Inflammatory macrophage treated with lipopolysaccharide for 4 hours (primary cell): ENCODE results near the gene SMIM21.

Source experiments
- DNase-seq: peaks from one replicate; pipeline ENCODE4 v3.0.0-alpha.2; 2020

Gene SMIM21

DNA sequence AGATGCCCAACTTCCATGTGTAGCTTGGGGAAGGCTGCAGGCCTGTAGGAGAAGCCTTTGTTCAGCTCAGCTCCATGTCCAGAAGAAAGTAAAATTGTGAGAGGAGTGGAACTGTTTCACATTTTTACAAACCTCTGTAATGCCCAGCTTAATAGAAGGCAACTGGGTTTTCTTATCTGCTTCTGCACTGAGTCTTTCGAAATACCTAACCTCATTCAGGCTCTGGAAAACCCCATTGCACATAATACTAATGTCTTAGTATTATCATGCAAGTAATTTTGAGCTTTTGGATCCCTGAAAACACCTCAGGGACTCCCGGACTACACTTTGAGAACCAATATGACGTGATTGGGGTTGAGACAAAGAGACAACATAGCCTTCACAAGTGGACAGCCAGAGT, 5.8 kb downstream of the SMIM21 start:
- DNase-seq = peak; percentile 4

DNA sequence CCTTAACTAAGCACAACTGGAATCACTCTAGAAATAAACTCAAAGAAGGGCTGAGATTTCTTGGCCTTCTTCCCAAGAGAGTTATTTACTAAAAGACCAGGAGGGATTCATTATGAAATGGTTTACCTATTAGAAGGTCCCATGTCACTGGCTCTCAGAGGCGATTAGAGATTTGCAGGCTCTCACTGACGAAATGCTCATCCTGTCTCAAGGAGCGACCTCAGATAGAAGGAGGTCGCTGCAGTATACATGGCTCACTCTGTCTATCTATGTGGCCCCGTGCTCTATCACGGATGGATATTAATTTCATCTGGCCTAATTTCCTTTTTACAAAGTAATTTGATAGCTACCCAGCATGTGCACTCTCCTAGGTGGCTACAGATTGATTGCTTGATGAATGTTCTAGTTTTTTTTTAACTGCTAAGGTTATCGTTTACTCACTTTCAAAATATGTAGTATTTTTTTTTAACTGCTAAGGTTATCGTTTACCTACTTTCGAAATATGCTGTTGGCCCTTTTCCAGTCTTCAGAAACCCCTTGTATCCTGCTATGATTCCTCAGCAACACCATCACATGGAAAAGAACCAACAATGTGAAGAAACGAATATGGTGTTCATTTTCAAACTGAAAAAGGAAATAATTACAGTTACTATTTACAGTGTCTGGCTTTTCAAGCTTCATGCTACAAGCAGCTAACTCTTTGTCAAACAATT, 9.1 kb downstream of the SMIM21 start:
- DNase-seq = no peak

DNA sequence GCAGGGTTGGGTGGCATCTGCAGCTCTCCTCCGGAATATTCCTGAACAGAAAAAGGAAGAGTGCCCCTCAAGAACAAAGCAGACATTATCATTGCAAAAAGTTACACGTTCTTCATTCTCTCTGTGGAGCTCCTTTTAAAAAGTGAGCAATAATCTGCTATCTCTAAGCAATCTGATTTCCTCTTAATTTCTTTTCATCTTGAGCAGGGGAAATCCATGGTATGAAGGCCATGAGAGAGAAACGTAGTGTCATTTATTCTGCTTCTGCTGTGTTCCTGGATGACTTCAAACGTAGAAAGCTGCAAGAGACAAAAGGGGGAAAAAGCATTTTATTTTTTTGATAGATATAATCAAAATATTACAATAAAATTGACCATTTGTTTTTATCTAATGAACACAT, 16.9 kb downstream of the SMIM21 start:
- no peak for DNase-seq

DNA sequence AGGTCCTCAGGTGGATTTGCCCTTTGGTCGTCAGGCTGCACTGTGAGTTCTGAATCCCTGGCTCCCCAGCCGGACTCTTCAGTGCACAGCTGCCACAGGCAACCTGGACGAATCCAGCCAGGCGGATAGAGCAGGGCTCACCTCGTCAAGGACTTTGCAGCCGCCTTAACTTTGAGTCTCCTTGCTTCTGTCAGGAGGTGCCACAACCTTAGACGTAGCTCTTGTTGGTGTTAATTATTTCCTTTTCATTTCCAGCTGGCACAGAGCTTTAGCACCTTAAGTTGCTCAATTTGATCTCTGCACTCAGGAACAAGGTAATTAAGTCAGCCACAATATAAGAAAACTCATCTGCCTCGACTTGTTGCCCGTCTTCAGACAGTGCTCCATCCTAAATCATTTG, 17.7 kb downstream of the SMIM21 start:
- no peak for DNase-seq

DNA sequence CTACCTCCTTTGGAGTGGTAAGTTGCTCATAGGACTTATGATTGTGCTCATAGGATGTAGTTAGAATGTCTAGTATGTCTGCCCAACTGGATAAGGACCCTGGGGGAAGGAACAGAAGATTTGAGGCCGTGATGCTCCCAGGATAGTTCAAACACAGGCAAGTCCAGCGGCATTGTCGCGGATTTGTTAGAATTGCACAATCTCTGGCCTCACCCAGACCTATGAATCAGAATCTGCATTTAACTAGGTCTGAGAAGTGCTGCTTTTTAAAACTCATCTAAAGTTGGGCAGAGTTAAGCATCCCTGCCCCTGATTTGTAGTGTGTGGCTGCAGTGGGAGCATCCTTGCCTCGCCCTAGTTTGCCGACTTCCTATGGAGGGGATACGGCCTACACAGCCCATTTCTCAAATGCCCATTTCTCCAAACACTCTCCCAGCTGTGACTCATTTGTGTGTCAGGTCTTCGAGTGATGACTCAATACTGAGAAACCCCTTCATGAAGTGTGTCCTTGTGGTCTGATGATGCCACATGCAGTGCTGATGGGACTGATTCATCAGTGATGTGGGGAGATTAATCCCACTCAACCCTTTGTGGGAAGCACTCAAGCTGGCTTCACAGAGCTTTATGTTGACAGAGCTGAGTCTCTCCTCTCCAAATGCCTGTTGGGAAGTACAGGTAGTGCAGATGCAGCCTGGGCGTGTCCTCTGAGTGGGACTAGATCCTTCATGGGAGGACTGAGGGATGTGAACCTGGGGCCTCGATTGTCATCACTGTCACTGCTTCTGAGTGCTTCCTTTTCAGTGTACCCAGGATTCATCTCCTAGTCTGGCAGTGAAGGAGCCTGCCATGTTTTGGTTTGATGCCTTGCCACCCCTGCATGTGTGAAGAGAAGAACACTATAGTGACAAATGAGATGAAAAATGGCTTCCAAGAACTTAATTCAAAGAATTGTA, 18.7 kb downstream of the SMIM21 start:
- peak; percentile 34 for DNase-seq

DNA sequence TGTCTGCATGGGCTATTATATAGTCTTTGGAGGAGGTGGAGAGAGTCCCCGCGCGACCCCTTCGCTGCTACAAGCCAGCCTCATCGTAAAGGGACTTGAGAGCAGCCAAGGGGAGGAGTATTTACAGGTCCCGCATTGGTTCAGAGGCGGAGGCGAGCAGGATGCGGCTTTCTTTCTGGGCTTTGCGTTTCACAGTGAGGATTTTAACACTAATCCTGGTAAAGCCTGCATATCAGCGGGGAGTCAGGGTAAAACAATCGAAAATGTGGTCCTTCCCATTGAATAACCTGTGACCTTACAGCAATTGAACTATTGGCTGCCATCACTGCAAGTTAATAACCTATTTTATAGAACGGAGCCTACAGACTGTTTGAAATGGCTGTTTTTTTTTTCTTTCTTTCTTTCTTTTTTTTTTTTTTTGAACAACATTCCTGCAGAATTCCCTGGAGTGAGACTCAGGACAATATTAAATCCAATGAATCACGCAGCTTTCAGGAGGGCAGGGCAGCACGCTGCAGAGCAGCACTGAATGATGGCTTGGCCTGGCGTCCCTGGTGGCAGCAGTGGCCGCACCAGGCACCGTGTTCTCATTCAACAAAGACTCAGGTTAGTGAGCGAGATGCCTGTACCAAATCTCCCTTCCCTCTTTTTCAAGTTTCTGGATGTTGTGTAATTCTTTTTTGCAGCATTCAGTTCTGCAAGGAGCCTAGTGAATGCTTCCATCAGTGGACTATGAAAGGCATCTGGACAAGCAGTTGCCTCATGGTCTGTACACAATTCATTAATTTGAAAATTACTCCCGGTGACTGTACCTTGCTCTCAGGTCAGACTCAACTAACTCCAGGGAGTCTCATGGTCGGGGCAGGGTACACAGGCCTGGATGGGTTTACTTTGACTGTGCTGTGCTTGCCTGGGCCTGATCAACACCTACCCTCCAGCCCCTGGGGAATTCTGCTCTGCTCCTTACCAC, 19.8 kb downstream of the SMIM21 start:
- DNase-seq = no peak

DNA sequence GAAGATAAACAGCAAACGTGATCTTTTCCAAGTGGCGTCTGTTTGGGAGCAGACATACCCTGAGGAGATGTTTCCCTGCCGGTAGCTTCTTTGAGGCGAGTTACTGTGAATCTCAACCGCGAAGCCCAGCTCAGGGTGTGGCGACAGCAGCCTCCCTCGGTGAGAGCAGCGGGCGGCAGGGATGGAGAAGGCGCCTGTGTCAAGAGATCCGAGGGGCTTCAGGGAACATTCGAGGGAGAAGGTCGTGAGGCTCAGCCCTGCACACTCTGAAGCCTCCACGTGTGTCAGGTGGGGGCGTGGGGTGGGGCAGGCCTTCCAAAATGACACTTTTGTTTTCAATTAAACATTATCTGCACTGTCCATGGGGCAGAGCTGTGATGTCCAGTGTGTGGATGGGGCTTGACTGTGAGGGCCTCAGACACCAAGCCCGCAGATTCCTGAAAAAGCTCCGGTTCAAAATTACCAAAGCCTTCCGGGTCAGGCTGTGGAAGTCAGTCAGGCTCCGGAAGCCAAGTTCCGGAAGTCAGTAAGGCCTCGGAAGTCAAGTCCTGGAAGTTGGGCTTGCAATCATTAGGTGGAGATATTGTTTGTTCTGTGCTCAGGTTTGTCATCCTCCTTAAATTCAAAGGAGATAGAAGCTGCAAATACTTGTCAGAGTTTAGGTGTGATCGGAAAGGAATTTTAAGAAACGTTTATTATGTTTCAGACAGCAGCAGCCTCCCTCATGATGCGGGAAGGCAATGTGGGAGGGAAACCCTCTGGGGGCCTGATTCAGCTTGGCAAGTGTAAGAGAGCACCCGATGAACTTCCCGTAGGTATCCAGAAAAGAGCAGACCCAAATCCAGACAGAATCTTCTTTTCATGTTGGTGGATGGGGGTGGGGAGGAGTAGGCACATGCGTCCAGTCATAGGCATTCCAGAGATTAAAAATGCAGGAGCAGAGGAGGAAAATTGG, 20.7 kb downstream of the SMIM21 start:
- no peak for DNase-seq

DNA sequence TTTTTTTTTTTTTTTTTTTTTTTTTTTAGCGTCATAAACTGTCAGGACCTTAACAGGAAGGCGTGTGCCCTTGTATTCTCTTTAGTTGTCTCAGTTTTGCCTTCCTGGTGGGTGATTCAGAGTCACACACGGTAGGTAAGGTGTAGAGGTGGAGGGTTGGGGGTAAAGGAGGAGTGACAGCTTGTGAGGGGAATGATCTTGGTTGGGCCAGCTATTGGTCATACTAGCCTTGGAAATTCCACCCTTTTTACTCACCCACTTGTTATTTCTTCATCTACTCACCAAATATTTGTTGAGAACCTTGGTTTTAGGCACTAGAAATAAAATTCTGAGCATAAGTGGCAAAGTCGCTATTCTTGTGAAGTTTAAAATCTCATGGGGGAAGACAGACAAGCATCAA, 22.2 kb downstream of the SMIM21 start:
- no peak for DNase-seq

DNA sequence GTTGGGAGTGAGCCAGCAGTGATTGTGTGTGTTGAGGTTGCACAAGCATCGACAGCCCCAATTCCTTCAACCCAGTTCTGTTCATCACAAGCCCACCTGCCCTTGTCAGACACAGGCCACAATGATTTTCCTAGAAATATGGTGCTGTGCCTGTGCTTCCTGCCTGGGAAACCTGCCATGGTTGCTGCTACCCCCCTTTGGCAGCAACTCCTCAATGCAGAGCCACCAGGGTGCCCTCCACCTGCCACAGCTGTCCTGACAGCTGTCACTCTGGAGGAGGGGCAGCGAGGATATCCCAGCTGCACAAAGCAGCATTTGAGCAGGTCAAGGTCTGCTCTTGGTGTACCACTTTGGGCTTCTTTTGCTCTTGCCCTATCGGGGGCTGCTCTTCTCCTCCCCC, 27.1 kb downstream of the SMIM21 start:
- no peak for DNase-seq

DNA sequence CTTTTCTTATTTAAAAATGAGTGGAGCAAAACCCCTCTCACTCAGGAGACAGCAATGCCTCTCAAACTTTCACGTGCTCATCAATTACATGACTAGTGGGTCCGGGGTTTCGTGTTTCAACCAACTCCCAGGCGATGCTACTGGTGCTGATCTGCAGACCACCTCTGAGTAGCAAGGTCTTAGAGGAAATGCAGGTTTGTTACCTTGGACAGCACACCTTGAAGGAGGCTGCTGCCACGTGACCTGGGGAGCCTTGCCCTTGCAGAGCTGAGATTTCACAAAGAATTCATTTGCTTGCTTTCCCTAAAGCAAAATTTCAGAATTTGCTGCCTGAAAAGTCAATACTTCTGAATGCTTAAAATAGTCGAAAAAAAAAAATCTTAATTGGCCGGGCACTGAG, 32.4 kb downstream of the SMIM21 start:
- no peak for DNase-seq

DNA sequence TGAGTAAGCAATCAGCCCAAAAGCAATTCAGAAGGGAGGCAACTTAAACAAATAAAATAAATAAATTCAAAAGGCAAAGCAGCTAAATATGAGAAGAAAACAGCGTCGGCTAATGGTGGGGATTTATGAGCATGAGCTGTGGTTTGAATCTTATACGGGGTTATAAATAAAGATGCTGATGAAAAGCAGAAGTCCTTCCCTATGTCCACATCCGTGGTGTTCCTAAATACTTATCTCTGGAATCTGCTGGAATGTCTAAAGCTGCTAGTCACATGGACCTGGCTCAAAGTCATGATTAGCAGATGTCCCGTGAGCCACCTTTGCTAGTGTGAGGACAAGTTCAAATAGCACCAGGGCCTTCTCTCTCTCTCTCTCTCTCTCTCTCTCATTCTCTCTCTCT, 33.8 kb downstream of the SMIM21 start:
- no peak for DNase-seq

DNA sequence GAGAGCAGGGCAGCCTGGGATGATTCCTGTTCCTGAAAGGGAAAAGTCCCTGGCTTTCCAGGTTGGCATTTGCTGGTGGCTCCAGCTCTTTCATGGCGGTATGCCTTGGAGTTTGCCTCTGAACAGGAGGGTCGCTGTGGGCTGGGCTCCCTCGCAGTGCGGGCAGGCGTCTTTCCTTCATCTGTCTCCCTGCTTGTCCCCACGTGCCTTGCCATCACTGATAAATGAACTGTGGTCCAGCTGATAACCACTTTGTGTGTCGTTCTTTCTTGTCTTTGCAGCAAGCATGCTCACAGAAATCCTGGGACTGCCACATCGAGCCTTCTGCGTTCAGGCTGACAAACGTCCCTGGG, 35.3 kb downstream of the SMIM21 start:
- no peak for DNase-seq

DNA sequence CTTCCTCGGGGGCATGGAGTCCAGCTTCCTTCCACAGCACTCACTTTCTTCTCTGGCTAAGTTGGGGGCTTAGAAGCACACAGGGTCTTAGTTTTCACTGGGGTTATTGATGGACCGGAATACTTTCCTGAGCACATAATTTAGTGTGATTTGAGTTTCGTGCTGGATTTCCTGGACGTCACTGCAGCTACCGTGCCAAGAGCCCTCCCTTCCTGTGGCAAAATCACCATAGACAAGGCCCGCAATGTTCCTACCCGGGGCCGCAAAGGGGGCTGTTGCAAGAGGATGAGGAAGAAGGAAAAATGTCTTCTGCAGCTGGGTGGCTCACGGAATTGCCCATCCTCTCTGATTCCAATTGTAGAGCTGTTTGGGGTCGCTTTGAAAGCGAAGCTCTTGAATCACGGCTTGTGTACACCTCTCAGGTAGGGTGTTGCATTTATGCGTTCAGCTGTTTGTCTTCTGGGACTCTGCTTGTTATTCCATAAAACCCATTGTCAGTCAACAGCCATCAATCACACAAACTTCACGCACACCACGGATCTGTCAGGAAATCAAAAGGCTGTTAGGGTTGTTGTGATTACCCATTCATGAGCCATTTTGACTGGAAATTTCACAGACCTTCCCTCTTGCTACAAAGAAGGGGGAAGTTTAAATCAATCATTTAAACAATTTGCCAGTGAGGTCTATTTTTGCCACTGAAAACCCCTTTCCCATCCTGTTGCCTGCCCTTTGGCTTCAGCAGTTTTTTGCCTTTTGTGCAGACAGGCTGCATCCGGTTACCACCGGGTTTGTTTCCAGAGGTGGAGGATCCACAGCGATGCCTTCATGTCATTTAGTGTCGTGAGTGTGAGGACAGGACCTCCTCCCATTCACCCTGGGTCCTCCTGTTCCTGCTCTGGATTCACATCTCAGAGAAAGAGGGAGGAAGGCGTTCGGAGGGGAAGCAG, 36.0 kb downstream of the SMIM21 start:
- DNase-seq = no peak

DNA sequence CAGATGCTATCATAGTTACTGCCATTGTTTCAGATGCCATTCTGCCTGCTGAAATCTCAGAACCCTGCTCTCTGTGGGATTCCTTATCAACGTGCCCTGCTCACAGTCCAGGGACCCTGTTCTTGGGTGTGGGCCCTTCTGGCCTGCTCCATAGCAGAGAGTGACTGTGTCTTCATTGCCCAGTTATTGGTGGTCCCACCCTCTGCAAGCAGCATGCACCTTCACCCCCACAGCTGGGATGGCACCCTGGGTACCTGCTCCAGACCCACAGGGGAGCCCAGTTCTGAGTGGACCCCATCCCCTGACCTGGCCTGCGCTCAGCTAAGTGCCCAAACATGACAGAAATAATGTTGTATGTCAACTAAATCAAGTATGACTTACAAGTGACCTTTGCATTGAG, 36.6 kb downstream of the SMIM21 start:
- DNase-seq = no peak

DNA sequence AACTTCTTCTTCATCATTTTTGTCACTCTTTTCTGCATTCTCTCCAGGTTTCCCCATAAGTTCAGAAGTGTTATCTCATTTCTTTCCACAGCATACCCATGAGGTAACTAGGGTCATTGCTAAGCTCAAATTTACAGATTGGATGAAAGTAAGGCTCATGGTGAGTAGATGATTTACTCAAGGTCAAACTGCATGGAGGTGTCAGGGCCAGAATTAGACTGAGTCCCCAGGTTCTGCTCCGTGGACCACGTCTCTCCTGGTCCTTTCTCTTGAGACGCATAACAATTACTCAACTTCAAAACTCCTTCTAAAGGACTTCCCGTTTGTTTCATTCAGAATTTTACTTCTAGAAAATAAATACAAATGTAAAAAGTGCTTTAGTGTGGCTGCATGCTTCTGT, 43.4 kb downstream of the SMIM21 start:
- DNase-seq = no peak

DNA sequence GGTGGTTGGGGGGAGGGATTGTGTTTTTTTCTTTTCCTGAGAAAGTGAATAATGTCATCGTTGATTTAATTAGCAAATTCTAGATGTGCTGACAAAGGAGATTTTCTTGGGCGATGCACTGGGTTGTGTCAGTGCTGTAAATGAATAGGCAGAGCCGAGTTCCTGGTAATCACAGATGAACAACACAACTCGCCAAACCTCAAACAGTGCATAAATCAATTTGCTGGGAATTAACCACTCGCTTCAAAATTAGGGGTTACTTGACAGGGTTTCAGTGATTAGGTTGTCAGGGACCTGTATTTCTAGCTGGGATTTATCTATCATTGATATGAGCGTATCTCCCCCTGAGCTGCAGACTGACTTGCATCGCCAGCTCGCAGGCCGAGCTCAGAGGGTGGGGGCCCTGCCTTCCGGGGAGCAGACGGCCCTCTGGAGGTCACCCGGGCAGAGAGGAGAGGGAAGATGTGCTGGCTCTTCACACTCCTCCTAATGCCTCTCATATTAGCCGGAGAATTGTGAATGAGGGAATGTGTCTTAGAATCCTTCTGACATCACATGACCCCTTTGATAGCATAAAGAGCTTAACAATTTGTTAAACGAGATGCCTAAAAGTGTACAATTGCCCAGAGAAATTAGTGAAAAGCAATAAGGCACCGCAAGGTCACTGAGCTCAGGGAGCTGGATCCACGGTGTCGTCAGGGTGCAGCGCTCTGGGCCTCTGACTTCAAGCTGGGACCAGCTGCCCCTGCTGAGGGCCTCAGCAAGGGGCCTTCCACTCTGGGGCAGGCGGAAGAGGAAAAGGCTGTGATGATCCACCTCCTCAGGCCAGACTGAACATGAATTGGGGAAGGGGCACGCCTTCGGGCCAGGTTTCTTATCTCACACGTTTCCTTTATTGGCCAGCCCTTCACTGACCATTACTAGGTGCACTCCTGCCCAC, 48.9 kb downstream of the SMIM21 start:
- DNase-seq = no peak

DNA sequence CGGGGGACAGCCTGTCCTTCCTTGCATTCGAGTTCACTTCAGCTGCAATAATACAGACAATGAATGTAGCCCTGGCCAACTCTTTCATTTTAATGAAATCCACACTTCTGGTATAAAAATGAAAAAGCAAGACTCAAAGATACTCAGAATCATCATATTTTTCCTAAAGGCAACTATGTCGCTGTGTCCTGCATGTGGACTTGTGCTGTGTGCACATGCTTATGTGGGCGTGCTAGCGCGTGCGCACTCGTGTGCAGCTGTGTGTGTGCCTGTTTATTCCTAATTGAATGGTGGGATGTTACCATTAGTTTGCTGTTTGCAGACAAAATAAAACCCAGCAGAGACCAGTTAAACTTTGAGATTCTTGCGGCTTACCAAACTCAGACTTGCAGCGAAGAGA, 49.6 kb downstream of the SMIM21 start:
- no peak for DNase-seq

DNA sequence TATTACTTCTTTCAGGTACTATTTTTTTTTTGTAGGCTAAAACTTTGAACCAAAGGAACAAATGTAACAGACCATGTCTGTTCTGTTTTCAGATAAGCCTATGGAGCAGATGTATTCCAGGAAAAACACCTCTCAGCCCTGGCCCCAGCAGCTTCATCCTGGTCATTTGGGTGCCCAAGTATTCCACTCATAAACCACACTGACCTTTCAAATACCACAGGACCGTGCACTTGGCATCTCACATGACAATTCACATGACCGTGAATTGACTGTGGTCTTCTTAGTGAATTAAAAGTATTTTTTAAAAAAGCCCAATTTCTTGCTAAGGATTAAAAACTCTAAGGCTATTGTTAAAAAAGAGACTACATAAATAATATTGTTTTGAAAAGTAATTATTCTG, 50.2 kb downstream of the SMIM21 start:
- no peak for DNase-seq

DNA sequence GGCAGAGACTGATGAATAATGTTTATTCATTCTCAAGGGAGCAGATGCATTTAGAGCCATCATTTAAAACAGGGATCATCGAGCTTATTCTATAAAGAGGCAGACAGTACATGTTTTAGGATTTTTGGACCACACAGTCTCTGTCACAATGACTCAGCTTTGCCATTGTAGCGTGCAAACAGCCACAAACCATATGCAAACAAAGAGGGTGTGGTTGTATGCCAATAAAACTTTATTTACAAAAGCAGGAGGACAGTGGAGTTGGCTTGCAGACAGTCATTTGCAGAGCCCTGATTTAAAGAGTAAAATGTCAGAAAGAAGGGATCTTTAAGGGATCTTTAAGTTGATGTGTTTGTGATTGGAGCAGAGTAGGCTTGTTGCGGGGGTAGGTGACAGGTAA, 51.5 kb downstream of the SMIM21 start:
- DNase-seq = no peak

DNA sequence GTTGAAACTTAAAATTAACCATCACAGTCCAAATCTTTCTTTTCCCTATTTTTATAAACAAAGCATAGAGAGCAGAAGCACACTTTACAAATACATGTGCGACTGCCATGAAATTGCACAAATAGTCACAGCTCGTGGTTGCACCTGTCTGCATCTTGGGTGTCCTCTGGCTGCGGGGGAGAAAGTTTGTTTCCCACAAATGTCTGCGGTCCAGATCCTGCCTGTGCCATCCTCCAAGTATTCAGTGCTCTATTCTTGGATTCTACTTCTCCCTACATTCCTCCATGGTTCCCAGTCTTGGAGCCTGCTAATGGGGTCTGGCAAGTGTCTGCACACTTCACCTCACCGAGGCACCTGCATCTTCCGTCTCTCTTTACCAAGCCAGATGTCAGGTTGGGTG, 52.2 kb downstream of the SMIM21 start:
- no peak for DNase-seq
